NT2/D1 (cell line): ENCODE results near the gene MYH6.

Experiments
- DNase-seq: peaks from one replicate; pipeline ENCODE4 v3.0.0-alpha.2; 2011; ENCODE audit warnings: low read depth, low spot score
- H3K27me3 ChIP-seq: 2 replicates; pipeline ENCODE4 v1.6.0; 2011; ENCODE audit warnings: mild to moderate bottlenecking; ENCODE audit not compliant: insufficient read length, insufficient read depth
- H3K36me3 ChIP-seq: 2 replicates; pipeline ENCODE4 v1.6.1; 2011; ENCODE audit warnings: mild to moderate bottlenecking, low read length, mixed read lengths; ENCODE audit not compliant: insufficient read depth, insufficient read length
- H3K4me1 ChIP-seq: 2 replicates; pipeline ENCODE4 v1.5.1; 2011; ENCODE audit not compliant: insufficient read depth, insufficient read length
- H3K4me3 ChIP-seq: 2 replicates; pipeline ENCODE4 v1.5.1; 2011; ENCODE audit warnings: low read depth; ENCODE audit not compliant: insufficient read length
- H3K9ac ChIP-seq: 2 replicates; pipeline ENCODE4 v1.6.0; 2011; ENCODE audit warnings: low read depth; ENCODE audit not compliant: insufficient read length
- H3K9me3 ChIP-seq: 2 replicates; pipeline ENCODE4 v1.5.1; 2011; ENCODE audit warnings: mild to moderate bottlenecking, low read length; ENCODE audit not compliant: insufficient read depth
- SUZ12 ChIP-seq: IDR thresholded peaks from 2 replicates; pipeline ENCODE4 v1.6.1; 2011; ENCODE audit not compliant: insufficient read length, insufficient read depth; ENCODE audit errors: extremely low read depth
- YY1 ChIP-seq: IDR thresholded peaks from 2 replicates; pipeline ENCODE4 v1.6.1; 2011; ENCODE audit not compliant: insufficient read length, insufficient read depth
- ZNF274 ChIP-seq: IDR thresholded peaks from 2 replicates; pipeline ENCODE4 v1.6.1; 2011; ENCODE audit warnings: mild to moderate bottlenecking, low read depth, low read length

MYH6 gene

DNA sequence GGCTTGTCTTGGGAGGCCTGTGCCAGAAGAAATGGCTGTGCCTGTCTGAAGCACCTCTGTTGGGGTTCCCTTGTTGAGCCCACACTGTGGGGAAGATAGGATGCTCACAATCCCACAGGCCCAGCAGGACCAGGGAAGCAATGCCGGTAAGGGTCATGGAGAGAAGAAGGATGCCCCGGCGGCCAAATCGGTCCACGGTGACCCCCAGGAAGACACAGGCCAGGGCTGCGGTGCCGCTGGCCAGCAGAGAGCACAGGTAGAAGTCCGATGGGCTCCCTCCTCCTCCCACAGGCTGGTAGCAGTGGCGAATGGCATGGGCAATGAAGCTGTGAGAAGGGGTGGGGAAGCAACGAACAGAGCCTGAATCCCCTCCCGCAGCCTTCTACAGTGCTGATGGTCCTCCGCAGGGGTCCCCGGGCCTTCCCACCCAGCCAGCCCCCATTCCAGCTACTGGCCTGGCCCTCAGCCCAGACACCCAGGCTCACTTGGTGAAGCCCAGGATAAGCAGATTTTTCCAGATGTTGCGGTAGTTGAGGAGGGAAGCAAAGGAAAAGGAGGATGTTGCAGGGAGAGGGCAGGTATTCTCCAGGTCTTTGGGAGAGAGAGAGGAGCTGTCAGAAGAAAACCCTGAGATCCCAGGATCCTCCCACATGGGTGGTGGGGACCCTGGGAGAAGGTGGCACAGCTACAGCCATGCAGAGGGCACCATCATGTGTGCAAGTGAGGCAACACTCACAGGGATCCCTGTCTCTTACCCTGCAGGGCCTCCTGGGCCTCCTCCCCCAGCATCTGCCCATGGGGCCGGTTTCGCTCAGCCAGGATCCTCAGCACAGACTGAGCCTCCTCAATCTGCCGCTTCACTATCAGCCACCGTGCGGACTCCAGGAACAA, 60.4 kb downstream of the MYH6 start:
- Histone ChIP-seq H3K4me3 (no peak overlapping the region), H3K9me3 (no peaks in the 10 kb centered on the region), H3K27me3 (peaks cover 9% of the 10 kb centered on the region), H3K36me3 (peaks cover 46% of the 10 kb centered on the region), H3K9ac (no peak overlapping the region), H3K4me1 (peaks cover 8% of the 10 kb centered on the region)
- no peak for TF ChIP-seq YY1
- no peak for DNase-seq

GRCh38 chr14:23346693-23347405, 61.2 kb downstream of the MYH6 start:
- DNase-seq: no peak
- Histone ChIP-seq H3K9me3 (no peaks in the 10 kb centered on the region), H3K9ac (no peak overlapping the region), H3K27me3 (peaks cover 9% of the 10 kb centered on the region), H3K4me1 (peaks cover 8% of the 10 kb centered on the region), H3K36me3 (peaks cover 46% of the 10 kb centered on the region), H3K4me3 (no peak overlapping the region)
- TF ChIP-seq ZNF274 (no peak), SUZ12 (no peak), YY1 (no peak)

DNA sequence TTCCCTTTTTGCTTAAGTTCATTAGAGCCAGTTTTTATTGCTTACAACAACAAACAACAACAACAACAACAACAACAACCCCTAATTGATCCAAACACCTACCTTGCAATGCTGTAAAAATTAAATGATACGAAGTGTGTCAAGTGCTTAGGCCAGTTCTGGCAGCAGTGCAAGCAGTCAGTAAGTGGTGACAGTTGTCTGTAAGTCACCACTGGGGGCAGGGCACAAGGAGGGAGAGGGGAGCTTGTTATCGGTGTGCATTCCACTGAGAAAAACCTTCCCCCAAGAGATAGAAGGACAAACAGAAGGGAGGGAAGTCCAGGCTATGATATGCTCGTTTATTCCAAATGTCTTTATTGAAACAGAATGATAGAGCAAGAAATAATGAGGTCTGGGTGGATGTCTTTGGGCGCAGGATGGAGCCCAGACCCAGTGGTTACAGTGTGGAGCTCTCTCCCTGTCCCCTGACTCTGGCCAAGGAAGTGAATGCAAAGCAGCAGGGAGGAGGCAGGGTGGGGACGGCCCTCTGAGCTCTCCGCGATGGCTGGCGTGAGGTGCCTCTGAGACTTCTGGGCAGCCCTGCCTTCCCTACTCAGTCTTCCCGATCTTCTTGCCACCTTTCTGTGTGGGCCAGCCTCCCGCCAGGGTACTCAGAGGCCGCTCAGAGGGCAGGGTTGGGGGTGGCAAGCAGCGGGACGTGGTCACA, 61.9 kb downstream of the MYH6 start:
- Histone ChIP-seq H3K4me1 (peaks cover 8% of the 10 kb centered on the region), H3K27me3 (peaks cover 3% of the 10 kb centered on the region), H3K36me3 (peaks cover 40% of the 10 kb centered on the region), H3K9me3 (peaks cover 4% of the 10 kb centered on the region), H3K4me3 (no peak overlapping the region), H3K9ac (no peak overlapping the region)
- DNase-seq: no peak
- TF ChIP-seq YY1 (no peak), ZNF274 (no peak), SUZ12 (no peak)

DNA sequence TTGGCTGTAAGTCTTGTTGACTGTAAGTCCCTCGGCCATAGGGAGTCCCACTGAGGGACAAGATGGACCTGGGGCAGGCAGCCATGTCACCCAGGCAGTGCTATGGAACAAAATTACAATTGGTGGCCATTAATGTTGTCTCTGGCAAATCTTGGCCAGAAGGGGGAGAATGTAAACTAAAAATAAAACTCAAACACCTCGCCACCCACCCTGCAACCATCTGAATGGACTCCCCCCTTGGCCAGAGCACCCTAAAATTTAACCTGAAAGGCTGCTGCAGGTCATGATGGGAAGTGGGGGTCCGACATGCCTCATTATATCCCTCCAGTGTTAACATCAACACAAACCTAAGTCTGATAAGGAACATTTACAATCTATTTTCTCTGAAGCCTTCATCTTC, 63.6 kb downstream of the MYH6 start:
- TF ChIP-seq ZNF274 (no peak), YY1 (no peak), SUZ12 (no peak)
- no peak for DNase-seq
- H3K9ac ChIP-seq: no peak overlapping the region
- H3K27me3 ChIP-seq: no peaks in the 10 kb centered on the region
- H3K36me3 ChIP-seq: peaks cover 32% of the 10 kb centered on the region
- peaks cover 8% of the 10 kb centered on the region for H3K4me1 ChIP-seq
- H3K9me3 ChIP-seq: peaks cover 21% of the 10 kb centered on the region
- no peak overlapping the region for H3K4me3 ChIP-seq

- H3K9ac ChIP-seq: no peak overlapping the region
- no peaks in the 10 kb centered on the region for H3K4me1 ChIP-seq
- H3K27me3 ChIP-seq: no peaks in the 10 kb centered on the region
- H3K9me3 ChIP-seq: peaks cover 43% of the 10 kb centered on the region
- DNase-seq: no peak
- H3K4me3 ChIP-seq: no peak overlapping the region
- no peaks in the 10 kb centered on the region for H3K36me3 ChIP-seq
- TF ChIP-seq YY1 (no peak), ZNF274 (no peak), SUZ12 (no peak)
Observed at GRCh38 chr14:23339506-23340268, 68.4 kb downstream of the MYH6 start.

GRCh38 chr14:23335623-23336022, 72.5 kb downstream of the MYH6 start:
- Histone ChIP-seq H3K27me3 (no peaks in the 10 kb centered on the region), H3K9ac (no peak overlapping the region), H3K36me3 (no peaks in the 10 kb centered on the region), H3K9me3 (peaks cover 34% of the 10 kb centered on the region), H3K4me1 (no peaks in the 10 kb centered on the region), H3K4me3 (no peak overlapping the region)
- DNase-seq: no peak
- TF ChIP-seq ZNF274: no peak
- no peak for TF ChIP-seq SUZ12
- TF ChIP-seq YY1: no peak
